ENCODE results near the gene PGM5.
"Not testable (repeated sequence)": the region's sequence is repeated elsewhere in the genome, so short reads cannot be mapped to it uniquely, and the experiment has no call there.

The PGM5 gene

DNA sequence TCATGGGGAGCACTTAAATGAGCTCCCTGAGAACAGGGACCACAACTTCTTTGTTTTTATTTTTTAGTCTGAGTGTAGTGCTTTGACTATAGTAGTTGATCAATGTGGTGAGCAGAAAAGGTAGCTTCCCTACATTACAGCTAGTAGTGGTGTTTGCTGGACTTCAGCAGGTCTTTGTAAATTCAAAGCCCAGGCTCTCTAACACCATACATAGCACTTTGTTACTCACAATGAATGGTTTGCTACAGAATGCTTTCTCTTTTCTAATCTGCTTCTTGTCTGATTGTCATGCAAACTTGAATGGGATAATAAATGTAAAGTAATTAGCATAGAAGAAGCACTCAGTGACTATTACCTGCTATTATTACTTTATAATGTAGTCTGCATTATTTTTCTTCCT, 55.5 kb downstream of the PGM5 start:
- not testable (repeated sequence) for DNase-seq (ENCODE audit: low spot score in 2 of 2); H3K4me3 Mint-ChIP-seq; ATAC-seq; H3K36me3 Mint-ChIP-seq; H3K9me3 Mint-ChIP-seq; H3K4me1 Mint-ChIP-seq; H3K27ac Mint-ChIP-seq

DNA sequence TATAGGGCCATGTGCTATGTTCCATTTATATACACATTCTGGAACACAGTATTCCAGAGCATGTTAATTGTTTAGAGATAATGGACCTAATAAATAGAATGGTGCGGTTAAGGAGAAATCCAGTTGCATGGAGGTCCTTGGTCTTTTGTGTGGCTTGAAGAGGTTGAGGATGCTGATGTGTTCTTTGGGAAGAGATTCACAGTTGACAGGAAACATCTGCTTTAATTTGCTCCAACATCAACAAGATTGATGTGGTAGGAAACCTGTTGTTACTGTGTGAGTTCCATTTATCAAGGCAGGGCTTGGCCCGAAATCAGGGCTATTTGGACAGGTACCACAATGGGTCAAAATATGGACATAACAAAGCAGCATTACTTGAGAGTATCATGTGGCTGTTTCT, 56.3 kb downstream of the PGM5 start:
- not testable (repeated sequence) for ATAC-seq; H3K4me3 Mint-ChIP-seq; H3K4me1 Mint-ChIP-seq; H3K27ac Mint-ChIP-seq; H3K9me3 Mint-ChIP-seq; H3K36me3 Mint-ChIP-seq; DNase-seq (ENCODE audit: low spot score in 2 of 2)

DNA sequence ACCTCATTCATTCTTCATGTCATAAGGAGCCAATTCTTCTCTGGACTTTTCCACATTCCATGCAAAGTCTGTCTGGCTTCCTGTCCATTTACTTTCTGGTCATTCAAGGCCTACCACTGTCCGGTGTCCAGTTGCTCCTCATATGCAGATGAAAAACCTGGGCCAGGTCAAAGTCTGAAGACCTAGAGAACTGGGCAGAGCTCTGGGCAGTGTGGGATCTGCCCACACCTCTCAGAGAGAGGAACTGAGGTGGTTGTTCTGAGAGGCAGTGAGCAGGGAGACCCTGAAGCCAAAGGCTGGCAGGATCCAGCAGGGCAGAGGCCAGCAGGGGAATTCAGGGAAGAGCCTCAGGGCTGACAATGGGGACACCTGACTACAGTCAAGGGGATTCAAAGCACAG, 58.7 kb downstream of the PGM5 start:
- not testable (repeated sequence) for H3K27ac Mint-ChIP-seq; H3K4me3 Mint-ChIP-seq; H3K9me3 Mint-ChIP-seq; ATAC-seq; H3K36me3 Mint-ChIP-seq; H3K4me1 Mint-ChIP-seq; DNase-seq (ENCODE audit: low spot score in 2 of 2)

DNA sequence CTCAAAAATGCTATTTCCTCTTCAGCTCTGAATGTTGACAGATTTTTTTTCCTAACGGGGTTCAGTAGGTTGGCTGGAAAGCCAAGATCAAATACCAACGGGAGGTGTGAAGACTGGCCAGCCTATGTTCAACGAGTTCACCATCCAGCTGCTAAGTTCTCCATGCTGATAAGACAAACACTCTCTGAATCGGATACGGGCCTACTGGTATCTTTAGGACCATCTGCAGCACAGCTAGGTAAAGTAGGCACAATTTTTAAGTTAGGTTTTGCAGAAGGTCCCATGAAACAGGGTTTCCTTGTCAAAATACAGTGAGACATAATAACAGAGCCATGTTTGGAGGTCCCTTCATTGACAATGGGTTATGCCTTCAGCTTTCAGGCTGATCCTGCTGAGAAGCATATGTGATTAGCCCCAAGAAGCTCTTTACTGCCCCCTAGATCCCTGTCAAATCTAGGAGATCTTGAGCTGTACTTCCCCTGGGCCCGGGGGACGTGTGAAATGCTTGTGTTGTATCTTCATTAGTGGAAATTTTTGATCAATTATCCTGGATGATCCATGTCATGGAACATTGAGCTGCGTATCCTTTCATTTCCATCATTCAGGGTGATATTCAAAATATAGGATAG, 60.6 kb downstream of the PGM5 start:
- no peaks in the 10 kb centered on the region for H3K36me3 Mint-ChIP-seq
- no peaks in the 10 kb centered on the region for H3K4me1 Mint-ChIP-seq
- H3K9me3 Mint-ChIP-seq: no peaks in the 10 kb centered on the region
- DNase-seq (ENCODE audit: low spot score in 2 of 2) (no peak), ATAC-seq (no peak)
- no peak overlapping the region for H3K4me3 Mint-ChIP-seq
- H3K27ac Mint-ChIP-seq: no peak overlapping the region

DNA sequence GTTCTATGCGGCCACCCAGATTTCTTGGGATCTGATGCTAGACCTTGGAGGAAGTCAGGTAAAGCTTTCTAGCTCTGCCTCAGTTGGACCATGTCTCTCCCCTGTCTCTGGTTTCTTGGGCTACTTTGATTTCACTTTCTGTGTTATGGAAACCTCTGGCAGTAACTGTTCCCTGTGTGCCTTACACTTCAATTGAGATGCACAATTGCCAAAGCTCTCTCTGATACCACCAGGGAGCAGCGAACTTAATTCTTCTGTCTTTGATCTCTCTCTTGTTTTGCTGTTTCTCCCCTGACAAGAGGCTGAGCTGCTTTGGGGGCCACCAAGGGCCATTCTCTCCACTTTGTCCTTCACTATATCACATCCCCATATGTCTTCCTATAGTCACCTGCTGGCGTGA, 61.4 kb downstream of the PGM5 start:
- Mint-ChIP-seq H3K4me3 (no peak overlapping the region), H3K9me3 (no peaks in the 10 kb centered on the region), H3K4me1 (no peaks in the 10 kb centered on the region), H3K36me3 (no peaks in the 10 kb centered on the region), H3K27ac (no peak overlapping the region)
- DNase-seq (ENCODE audit: low spot score in 2 of 2) (no peak), ATAC-seq (no peak)

DNA sequence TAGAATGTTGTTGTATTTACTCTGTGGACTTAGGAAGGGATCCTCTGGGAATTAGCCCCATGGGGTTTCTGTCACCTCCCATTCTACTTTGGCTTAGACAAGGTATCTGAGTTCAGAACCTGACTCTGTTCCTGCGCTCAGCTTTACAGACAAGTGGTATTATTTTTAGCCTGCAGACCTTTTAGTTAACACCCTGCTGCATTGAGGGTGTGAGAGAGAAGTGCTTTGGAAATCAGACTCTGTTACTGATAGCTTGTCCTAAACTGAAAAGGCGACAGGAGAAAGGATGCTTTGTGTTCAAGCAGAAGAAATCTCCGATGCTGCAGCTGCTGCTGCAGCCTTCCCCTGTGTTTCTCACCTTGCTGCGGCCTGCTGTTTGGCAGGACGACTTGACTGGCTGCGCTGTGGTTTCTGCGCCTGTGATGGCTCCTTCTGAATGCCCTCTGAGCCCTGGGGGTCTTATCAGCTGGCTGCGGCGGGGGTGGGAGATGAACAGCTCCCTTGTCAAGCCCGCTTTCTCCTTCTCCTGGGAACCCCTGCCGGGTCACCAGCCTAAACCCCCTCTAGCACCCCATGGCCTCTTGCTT, 61.9 kb downstream of the PGM5 start:
- no peaks in the 10 kb centered on the region for H3K9me3 Mint-ChIP-seq
- H3K4me3 Mint-ChIP-seq: no peak overlapping the region
- no peaks in the 10 kb centered on the region for H3K36me3 Mint-ChIP-seq
- H3K4me1 Mint-ChIP-seq: no peaks in the 10 kb centered on the region
- no peak for DNase-seq (ENCODE audit: low spot score in 2 of 2)
- no peak overlapping the region for H3K27ac Mint-ChIP-seq
- no peak for ATAC-seq

DNA sequence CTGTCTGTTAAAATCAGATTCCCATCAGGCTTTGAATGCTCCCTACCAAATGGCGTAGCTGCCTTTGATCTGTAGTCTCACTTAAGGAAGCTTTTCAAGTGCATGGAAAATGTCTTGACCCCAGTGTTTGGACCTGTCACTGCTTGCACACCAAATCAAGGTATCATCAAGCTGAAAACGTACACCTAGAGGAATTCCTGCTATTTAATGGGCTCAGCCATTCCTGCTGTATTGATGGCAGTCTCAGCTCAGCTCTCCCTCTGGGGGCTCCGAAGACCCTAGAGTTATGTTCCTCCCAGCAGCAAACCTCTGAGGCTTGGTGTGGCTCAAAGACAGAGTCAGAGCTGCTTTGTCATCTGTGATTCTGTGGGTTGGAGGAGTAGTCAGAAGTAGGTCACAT, 63.5 kb downstream of the PGM5 start:
- DNase-seq (ENCODE audit: low spot score in 2 of 2) (no peak), ATAC-seq (no peak)
- H3K27ac Mint-ChIP-seq: no peak overlapping the region
- H3K9me3 Mint-ChIP-seq: no peaks in the 10 kb centered on the region
- no peaks in the 10 kb centered on the region for H3K4me1 Mint-ChIP-seq
- no peaks in the 10 kb centered on the region for H3K36me3 Mint-ChIP-seq
- no peak overlapping the region for H3K4me3 Mint-ChIP-seq

DNA sequence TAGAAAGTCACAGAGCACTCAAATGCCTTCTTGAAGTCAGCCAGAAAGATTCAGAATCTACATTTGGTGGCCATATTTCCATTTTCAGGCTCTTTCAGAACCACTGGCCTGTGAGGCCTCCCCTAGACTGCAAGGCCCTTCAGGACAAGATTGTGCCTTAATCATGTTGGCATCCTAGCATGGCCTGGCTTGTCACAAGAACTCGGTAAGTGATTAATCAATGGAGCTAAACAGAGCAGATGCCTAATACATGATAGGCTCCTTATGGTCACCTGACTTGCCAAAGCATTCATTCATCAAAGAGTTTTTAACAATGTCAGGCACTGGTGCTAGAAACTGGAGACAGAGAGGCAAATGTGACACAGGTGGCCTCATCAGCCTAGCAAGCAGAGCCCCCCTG, 70.3 kb downstream of the PGM5 start:
- H3K27ac Mint-ChIP-seq: no peak overlapping the region
- no peaks in the 10 kb centered on the region for H3K4me1 Mint-ChIP-seq
- DNase-seq (ENCODE audit: low spot score in 2 of 2): no peak
- no peak for ATAC-seq
- H3K9me3 Mint-ChIP-seq: no peaks in the 10 kb centered on the region
- H3K4me3 Mint-ChIP-seq: no peak overlapping the region
- no peaks in the 10 kb centered on the region for H3K36me3 Mint-ChIP-seq

DNA sequence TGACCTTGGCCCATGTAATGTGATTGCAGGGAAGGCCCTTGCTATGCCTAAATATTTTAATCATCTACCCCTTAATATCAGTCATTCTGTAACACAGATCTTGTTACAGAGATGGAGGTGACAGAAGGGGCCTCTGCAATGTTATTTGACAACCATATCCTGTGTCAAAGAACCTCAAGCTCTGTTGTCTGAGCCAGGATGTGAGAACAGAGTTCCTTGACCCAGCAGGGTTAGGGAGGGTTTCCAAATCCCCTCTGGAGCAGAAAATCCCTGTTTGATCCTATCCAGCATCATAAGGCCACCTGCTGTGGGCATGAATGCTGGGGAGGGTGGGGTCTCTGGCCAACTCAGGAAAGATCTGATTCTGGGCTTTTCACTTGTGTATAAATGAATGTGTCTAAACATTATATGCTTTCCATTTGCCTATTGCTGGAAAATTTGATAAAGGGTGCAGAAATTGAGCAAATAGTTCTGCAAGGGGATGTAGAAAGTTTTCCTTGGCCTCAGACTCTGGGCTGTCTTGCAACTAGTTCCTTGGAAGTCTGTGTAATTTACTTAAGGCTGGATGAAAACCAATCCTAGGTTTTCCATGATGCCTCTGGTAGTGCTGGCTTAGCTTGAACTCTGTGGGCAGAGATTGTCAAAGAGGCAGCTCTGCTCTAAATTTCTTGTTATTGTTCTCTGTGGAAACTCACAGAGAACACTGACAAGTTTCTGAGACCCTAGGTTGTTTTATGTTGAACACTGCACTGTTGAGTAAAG, 71.0 kb downstream of the PGM5 start:
- DNase-seq (ENCODE audit: low spot score in 2 of 2) (no peak), ATAC-seq (no peak)
- H3K27ac Mint-ChIP-seq: no peak overlapping the region
- H3K4me3 Mint-ChIP-seq: no peak overlapping the region
- no peaks in the 10 kb centered on the region for H3K36me3 Mint-ChIP-seq
- no peaks in the 10 kb centered on the region for H3K4me1 Mint-ChIP-seq
- H3K9me3 Mint-ChIP-seq: no peaks in the 10 kb centered on the region

DNA sequence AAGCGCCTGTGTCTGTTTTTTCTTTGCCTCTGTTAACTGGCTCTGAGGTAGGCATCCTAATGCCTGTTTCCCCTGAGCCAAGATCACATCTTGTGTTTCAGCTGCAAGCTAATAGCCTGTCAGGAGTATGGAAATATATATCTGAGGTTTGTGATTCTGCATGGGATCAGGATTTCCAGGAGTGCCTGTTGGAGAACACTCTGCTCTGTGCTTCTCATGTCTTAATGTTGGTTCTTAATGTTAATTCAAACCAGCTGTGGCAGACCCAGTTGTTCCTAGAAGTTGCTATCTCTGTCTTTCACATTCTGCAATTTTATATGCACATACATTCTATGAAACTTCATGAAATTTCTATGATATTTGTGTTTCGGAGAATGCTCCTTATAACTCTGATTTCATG, 72.1 kb downstream of the PGM5 start:
- no peaks in the 10 kb centered on the region for H3K9me3 Mint-ChIP-seq
- H3K36me3 Mint-ChIP-seq: no peaks in the 10 kb centered on the region
- no peaks in the 10 kb centered on the region for H3K4me1 Mint-ChIP-seq
- ATAC-seq (no peak), DNase-seq (ENCODE audit: low spot score in 2 of 2) (no peak)
- H3K4me3 Mint-ChIP-seq: no peak overlapping the region
- no peak overlapping the region for H3K27ac Mint-ChIP-seq

DNA sequence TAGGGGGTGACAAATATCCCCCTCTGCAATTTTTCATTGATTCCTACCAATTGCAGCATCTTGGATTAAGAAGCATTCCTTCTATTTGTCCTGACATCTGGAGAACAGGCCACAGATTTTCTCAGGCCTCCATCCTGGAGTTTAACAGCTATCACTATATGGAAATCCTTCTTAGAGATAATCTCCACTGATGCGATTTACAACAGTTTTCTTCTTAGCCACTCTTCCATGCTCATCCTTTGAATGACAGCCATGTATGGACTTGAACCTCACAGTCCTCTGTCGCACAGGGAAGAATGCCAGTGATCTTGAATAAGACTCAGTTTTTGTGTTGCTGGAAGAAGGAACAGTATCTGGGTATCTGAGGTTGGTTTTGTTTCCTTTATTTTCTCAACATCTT, 73.2 kb downstream of the PGM5 start:
- ATAC-seq (no peak), DNase-seq (ENCODE audit: low spot score in 2 of 2) (no peak)
- Mint-ChIP-seq H3K4me1 (no peaks in the 10 kb centered on the region), H3K36me3 (no peaks in the 10 kb centered on the region), H3K9me3 (no peaks in the 10 kb centered on the region), H3K4me3 (no peak overlapping the region), H3K27ac (no peak overlapping the region)

DNA sequence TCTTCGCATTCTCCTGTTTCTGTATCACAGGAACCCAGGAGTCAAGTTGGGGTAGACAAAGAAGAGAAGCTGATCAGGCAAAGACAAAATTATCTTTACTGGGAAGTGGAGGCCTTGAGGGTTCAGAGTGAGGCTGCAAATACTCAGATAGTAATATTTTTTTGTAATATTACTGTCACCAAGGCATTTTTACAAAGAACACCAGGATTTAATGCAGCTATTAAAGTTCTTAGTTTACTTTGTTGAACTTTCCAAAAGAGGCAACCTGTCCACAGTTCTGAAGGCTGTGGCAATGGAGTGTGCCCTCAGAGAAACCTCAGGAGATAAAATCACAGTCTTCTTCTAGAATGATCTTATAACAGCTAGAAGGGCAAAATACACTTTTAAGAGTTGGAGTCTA, 74.9 kb downstream of the PGM5 start:
- DNase-seq (ENCODE audit: low spot score in 2 of 2): no peak
- H3K4me3 Mint-ChIP-seq: no peak overlapping the region
- no peaks in the 10 kb centered on the region for H3K4me1 Mint-ChIP-seq
- H3K9me3 Mint-ChIP-seq: no peaks in the 10 kb centered on the region
- ATAC-seq: no peak
- no peaks in the 10 kb centered on the region for H3K36me3 Mint-ChIP-seq
- no peak overlapping the region for H3K27ac Mint-ChIP-seq

DNA sequence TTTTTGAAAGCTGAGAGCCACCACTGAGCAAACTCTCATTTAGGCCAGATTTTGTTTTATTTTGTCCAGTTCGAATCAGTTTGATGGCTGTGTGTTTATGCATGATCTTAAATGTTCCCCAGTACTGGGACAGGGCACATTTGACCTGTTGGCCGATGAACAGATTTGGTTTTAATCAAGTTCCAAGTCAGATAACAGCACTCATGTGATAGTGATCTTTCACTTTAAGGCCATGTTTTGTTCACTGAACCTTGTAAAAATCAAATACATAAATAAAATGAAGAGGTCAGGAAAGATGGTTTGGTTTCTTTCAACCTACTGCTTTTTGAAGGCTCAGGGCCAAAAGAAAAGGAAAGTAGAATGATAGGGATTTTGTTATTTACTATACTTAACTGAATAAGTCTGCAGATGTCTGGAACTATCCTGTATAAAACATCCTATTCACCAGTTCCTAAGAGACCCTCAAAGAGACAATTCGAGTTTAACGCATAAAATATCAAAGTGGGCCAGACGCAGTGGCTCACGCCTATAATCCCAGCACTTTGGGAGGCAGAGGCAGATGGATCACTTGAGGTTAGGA, 77.2 kb downstream of the PGM5 start:
- no peak for ATAC-seq
- no peak overlapping the region for H3K4me3 Mint-ChIP-seq
- H3K4me1 Mint-ChIP-seq: no peaks in the 10 kb centered on the region
- H3K9me3 Mint-ChIP-seq: no peaks in the 10 kb centered on the region
- H3K27ac Mint-ChIP-seq: no peak overlapping the region
- DNase-seq (ENCODE audit: low spot score in 2 of 2): no peak
- H3K36me3 Mint-ChIP-seq: no peaks in the 10 kb centered on the region

DNA sequence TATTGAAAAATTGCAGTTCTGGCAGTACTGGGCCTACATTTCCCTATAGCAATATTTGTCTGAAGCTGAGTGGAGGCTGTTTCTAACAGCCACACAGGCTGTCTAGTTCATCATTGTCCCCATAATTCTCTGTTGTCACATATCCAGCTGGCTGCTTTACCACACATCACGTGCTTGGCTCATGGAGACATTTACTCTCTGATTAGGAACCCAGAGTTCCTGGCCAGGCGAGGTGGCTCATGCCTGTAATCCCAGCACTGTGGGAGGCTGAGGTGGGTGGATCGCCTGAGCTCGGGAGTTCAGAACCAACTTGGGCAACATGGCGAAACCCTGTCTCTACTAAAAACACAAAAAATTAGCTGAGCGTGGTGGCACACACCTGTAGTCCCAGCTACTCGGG, 81.4 kb downstream of the PGM5 start:
- no peak overlapping the region for H3K27ac Mint-ChIP-seq
- ATAC-seq (no peak), DNase-seq (ENCODE audit: low spot score in 2 of 2) (no peak)
- H3K4me3 Mint-ChIP-seq: no peak overlapping the region
- H3K9me3 Mint-ChIP-seq: peaks cover 8% of the 10 kb centered on the region
- H3K36me3 Mint-ChIP-seq: no peaks in the 10 kb centered on the region
- no peaks in the 10 kb centered on the region for H3K4me1 Mint-ChIP-seq

DNA sequence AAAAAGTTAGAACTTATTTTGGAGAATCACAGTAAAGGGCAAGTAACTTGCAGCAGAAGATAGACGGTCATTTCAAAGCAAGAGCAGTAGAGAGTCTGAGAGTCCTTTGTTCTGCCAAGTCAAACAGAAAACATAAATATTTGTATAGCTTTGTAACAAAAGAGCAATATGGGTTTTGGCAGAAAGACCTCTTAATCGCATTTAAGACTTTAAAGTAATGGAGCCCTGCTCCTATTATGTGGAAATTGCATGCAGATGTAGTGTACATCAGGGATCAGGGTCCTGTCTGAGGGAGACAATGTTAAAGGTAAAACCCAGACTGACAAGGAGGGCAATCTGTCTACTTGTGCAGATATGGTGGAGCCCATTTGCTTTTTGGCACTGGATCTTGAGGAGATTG, 87.2 kb downstream of the PGM5 start:
- Mint-ChIP-seq H3K36me3 (no peaks in the 10 kb centered on the region), H3K4me3 (no peak overlapping the region), H3K9me3 (peaks cover 8% of the 10 kb centered on the region), H3K4me1 (no peaks in the 10 kb centered on the region), H3K27ac (no peak overlapping the region)
- ATAC-seq (no peak), DNase-seq (ENCODE audit: low spot score in 2 of 2) (no peak)

DNA sequence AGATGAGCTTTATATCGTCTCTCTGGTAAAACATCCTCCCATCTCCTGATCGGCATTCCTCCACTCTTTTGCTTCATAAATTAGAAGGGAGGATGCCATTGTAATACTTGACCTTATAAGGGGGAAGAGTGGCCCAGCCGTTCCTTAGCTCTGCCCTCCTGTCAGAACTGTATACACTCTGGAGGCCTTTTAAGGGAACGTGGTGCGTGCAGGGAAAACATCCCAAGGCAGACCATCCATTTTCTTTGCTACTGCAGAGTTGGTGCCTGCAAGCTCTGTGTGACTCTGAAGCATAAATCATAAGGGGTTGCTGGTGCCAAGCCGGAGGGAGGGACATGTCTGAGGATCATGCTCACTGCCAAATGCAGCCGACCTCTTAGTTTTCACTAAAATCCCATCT, 90.4 kb downstream of the PGM5 start:
- ATAC-seq (no peak), DNase-seq (ENCODE audit: low spot score in 2 of 2) (no peak)
- Mint-ChIP-seq H3K36me3 (no peaks in the 10 kb centered on the region), H3K4me3 (no peak overlapping the region), H3K4me1 (no peaks in the 10 kb centered on the region), H3K27ac (no peak overlapping the region), H3K9me3 (no peaks in the 10 kb centered on the region)

All from stimulated activated effector memory CD8-positive, alpha-beta T cell treated with anti-CD3 and anti-CD28 coated beads, Interleukin-12 subunit alpha, Interleukin-12 subunit beta, amount 100 ng/mL, for 72 hours (primary cell).